IgD-negative memory B cell (primary cell): ENCODE measurements around the gene FAM98C. TPM values are rescaled to one million over a fixed set of nuclear protein-coding genes. Genes with fewer than 3 reads are reported as not detected.

Experiments used
- H3K27ac Mint-ChIP-seq, 3 donors: one replicate each; pipeline ENCODE4 v1.8.0; 2020 to 2022; ENCODE audit warnings: mild to moderate bottlenecking in 3 of 3, mixed read lengths in 3 of 3, moderate library complexity in 1 of 3
- H3K27me3 Mint-ChIP-seq: one replicate; pipeline ENCODE4 v1.8.0; 2021; ENCODE audit warnings: mixed read lengths
- H3K36me3 Mint-ChIP-seq: one replicate; pipeline ENCODE4 v1.8.0; 2020; ENCODE audit warnings: mild to moderate bottlenecking, mixed read lengths
- H3K4me1 Mint-ChIP-seq, 3 donors: one replicate each; pipeline ENCODE4 v1.8.0; 2020 to 2022; ENCODE audit warnings: mixed read lengths in 3 of 3, mild to moderate bottlenecking in 1 of 3
- H3K4me3 Mint-ChIP-seq, 4 donors: one replicate each; pipeline ENCODE4 v1.8.0; 2020 to 2022; ENCODE audit warnings: mild to moderate bottlenecking in 4 of 4, mixed read lengths in 4 of 4, moderate library complexity in 3 of 4
- H3K9me3 Mint-ChIP-seq, 3 donors: one replicate each; pipeline ENCODE4 v1.8.0; 2020 to 2021; ENCODE audit warnings: mixed read lengths in 3 of 3, mild to moderate bottlenecking in 1 of 3
- polyA plus RNA-seq: library from polyadenylated mRNA; unstranded; fragments of 300-500 nt; fragmentation: Illumina TruSeq; gene quantifications from one replicate; pipeline ENCODE4 v1.2.3, GENCODE V29; 2021

FAM98C gene
- polyA plus RNA-seq, 1 donor from 2014 or later, result 26.2 TPM

DNA sequence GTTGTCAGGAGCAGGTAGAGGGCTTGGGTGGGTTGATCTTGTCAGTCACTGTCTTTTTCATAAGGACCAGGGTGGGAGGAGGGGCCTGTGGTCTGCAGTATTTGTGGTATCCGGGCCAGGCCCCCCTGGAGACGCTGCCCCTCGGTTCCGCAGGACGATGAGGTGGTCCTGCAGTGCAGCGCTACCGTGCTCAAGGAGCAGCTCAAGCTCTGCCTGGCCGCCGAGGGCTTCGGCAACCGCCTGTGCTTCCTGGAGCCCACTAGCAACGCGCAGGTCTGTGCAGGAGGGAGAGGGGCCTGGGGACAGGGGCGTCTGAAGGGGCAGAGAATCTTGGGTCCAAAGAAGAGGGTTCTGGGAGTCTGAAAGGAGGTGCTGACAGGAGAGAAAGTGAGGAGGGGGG, 37.7 kb downstream of the FAM98C start:
- Mint-ChIP-seq H3K27ac (no peak overlapping the region), H3K9me3 (peaks cover 0 to 3% (median 0%) of the 10 kb centered on the region in 3 donors), H3K4me3 (no peak overlapping the region), H3K4me1 (peaks cover 0 to 4% (median 0%) of the 10 kb centered on the region in 3 donors), H3K36me3 (no peaks in the 10 kb centered on the region), H3K27me3 (peaks cover 5% of the 10 kb centered on the region)

DNA sequence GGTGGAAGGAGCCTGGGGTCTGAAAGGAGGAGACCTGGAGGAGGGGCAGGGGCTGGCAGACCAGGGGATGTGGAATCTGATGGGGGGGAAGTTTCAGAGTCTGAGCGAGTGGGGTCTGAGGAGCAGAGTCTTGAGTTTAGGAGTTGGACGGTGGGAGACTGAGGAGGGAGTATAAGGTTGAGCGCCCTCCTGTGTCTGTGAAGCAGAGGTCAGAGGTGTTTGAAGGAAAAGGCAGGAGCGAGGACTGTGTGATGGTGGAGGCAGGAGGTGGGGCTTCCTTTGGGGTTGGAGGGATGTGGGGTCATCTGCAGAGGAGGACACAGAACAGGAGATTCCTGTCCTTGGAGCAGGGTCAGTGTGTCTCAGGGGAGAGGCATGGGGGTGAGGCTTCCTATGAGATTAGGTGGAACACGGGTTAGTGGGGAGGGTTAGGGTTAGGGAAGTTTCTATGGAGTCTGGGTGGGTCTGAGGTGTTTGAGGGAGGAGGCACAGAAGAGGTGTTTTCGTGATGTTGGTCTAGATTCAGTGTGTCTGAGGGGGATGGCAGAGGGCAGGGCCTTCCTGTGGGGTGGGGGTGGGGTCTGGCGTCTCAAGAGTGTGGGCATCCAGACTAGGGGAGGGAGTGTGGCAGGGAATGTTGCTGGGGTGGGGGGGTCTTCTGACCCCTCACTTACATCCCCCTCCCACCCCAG, 38.9 kb downstream of the FAM98C start:
- Mint-ChIP-seq H3K27me3 (peaks cover 7% of the 10 kb centered on the region), H3K27ac (no peak overlapping the region), H3K9me3 (peaks cover 0 to 3% (median 0%) of the 10 kb centered on the region in 3 donors), H3K4me3 (no peak overlapping the region), H3K4me1 (peaks cover 0 to 4% (median 0%) of the 10 kb centered on the region in 3 donors), H3K36me3 (no peaks in the 10 kb centered on the region)

DNA sequence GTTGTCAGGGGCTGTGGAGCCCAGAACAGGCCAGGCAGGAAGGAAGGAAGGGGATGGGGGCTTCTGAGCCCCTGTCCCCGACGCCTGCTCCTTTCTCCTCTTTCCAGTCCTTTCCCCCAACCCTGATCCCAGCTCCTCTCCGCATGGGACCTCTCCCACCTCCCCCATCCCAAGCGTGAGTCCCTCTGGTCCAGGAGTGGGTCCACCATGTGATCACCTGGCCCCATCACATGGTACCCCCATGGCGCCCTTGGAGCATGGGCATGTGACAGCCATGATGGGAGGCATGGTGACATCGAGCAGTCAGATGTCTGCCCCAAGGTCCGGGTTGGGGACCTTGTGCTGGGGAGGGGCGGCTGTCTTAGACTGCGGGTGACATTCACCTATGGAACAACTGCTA, 39.8 kb downstream of the FAM98C start:
- Mint-ChIP-seq H3K27ac (no peak overlapping the region), H3K4me1 (peaks cover 0 to 4% (median 0%) of the 10 kb centered on the region in 3 donors), H3K27me3 (peaks cover 7% of the 10 kb centered on the region), H3K9me3 (peaks cover 0 to 3% (median 0%) of the 10 kb centered on the region in 3 donors), H3K36me3 (no peaks in the 10 kb centered on the region), H3K4me3 (no peak overlapping the region)

DNA sequence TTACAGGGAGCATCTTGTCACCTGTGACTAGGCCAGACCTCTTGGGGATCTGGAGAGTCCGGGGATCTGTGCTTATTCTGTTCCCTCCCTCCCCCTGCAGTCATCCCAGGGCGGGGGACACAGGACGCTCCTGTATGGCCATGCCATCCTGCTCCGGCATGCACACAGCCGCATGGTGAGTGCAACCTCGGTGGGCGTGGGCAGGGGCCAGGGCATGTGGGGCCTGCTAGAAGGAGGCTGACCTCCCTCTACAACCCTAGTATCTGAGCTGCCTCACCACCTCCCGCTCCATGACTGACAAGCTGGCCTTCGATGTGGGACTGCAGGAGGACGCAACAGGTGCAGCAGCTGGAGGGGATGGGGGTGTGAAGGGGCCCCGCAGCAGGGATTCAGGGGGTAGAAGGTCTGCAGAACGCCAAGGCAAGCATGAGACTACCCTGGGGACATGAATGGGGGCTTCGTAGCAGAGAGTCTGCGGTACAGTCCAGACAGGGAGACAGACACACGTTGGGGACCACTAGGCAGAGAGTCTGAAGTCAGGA, 40.6 kb downstream of the FAM98C start:
- Mint-ChIP-seq H3K9me3 (no peaks in the 10 kb centered on the region), H3K27ac (no peak overlapping the region), H3K4me1 (no peaks in the 10 kb centered on the region), H3K27me3 (peaks cover 7% of the 10 kb centered on the region), H3K4me3 (no peak overlapping the region), H3K36me3 (no peaks in the 10 kb centered on the region)

DNA sequence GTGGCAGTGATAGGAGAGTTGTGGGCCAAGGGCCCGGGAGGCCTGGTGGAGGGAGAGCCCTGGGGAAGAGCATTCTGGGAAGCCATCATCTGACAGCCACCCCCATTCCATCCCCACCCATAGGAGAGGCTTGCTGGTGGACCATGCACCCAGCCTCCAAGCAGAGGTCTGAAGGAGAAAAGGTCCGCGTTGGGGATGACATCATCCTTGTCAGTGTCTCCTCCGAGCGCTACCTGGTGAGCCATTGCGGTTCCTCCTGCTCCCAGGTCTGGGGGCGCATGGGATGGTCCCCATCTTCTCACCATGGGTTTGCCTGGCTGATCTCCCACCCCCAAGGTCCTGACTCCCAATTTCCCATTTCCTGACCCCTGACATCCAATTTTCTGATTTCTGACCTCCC, 41.1 kb downstream of the FAM98C start:
- no peak overlapping the region for H3K27ac Mint-ChIP-seq
- no peaks in the 10 kb centered on the region for H3K36me3 Mint-ChIP-seq
- H3K4me1 Mint-ChIP-seq, result no peaks in the 10 kb centered on the region
- peaks cover 7% of the 10 kb centered on the region for H3K27me3 Mint-ChIP-seq
- H3K4me3 Mint-ChIP-seq, result no peak overlapping the region
- peaks cover 0 to 1% (median 0%) of the 10 kb centered on the region in 3 donors for H3K9me3 Mint-ChIP-seq

DNA sequence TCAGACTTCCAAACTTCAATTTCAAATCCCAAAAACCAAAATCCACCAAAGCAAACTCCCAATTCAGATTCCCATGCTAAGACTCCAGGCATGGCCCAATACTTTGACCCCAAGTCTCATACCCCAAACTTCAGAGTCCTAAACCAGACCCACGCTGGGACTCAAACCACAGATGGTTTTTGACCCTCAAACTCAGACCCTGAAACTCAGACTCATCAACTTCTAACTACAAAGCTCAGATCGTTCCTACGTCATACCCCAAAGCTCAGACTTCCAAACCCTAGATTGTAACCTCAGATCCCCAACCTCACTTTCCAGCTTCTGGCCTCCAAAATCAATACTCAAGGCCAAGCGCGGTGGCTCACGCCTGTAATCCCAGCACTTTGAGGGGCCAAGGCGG, 42.5 kb downstream of the FAM98C start:
- peaks cover 7% of the 10 kb centered on the region for H3K27me3 Mint-ChIP-seq

DNA sequence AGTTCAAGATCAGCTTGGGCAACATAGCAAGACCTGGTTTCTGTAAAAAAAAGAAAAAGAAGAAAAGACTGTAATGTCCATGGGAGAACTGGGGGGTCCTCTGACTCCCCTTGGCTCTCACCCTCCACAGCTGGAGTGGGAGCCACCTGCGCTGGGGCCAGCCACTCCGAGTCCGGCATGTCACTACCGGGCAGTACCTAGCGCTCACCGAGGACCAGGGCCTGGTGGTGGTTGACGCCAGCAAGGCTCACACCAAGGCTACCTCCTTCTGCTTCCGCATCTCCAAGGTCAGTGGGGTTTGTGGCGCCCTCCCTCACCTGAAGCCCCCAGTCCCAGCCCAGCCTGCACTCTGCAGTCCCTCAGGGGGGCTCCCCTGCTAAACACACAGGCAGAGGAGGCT, 45.3 kb downstream of the FAM98C start:
- Mint-ChIP-seq H3K9me3 (peaks cover 0 to 5% (median 4%) of the 10 kb centered on the region in 3 donors), H3K27me3 (peaks cover 10% of the 10 kb centered on the region), H3K4me1 (no peaks in the 10 kb centered on the region), H3K27ac (no peak overlapping the region), H3K36me3 (no peaks in the 10 kb centered on the region), H3K4me3 (no peak overlapping the region)

More for the DNA sequence above, 42.5 kb downstream of the FAM98C start:
- H3K27ac Mint-ChIP-seq, result no peak overlapping the region
- no peak overlapping the region for H3K4me3 Mint-ChIP-seq
- peaks cover 0 to 5% (median 4%) of the 10 kb centered on the region in 3 donors for H3K9me3 Mint-ChIP-seq
- no peaks in the 10 kb centered on the region for H3K4me1 Mint-ChIP-seq
- H3K36me3 Mint-ChIP-seq, result no peaks in the 10 kb centered on the region

DNA sequence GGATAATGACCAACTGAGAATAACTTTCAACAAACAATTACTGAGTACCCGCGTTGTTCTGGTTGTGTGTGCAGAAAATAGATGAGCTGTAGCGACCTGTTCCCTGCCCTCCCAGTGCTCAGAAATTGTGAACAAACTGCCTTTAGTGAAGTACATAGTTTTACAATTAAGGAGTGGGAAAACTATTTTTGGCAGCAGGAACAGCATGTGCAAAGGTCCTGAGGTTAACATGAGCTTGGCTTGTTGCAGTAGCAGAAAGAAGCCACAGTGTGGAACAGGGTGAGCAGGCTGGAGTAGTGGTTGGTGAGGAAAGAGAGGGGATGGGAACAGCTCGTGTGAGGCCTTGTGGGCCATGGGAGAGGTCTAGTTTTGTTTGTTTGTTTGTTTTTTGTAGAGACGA, 46.6 kb downstream of the FAM98C start:
- Mint-ChIP-seq H3K4me3 (no peak overlapping the region), H3K4me1 (no peaks in the 10 kb centered on the region), H3K27ac (no peak overlapping the region), H3K9me3 (peaks cover 0 to 5% (median 4%) of the 10 kb centered on the region in 3 donors), H3K36me3 (no peaks in the 10 kb centered on the region), H3K27me3 (peaks cover 7% of the 10 kb centered on the region)

DNA sequence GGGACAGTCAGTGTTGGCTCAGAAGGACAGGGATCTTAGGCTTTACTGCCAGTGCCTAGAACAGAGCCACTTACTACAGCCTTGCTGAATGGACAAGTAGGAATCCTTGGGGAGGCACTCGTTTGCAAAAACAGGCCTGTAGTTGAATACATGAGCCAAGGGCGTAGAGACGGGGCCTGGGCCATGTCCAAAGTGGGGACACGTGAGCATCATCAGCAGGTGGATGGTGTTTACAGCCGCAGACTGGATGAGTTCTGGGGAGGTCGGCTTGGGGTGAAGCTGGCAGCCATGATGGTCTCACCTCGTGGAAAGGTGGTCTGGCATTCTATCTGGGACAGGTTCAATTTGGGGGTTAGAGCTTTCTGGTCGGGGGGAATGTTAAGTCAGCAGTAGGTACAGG, 48.1 kb downstream of the FAM98C start:
- peaks cover 0 to 7% (median 4%) of the 10 kb centered on the region in 3 donors for H3K9me3 Mint-ChIP-seq
- no peaks in the 10 kb centered on the region for H3K36me3 Mint-ChIP-seq
- no peak overlapping the region for H3K4me3 Mint-ChIP-seq
- H3K27me3 Mint-ChIP-seq, result peaks cover 7% of the 10 kb centered on the region
- no peak overlapping the region for H3K27ac Mint-ChIP-seq
- no peaks in the 10 kb centered on the region for H3K4me1 Mint-ChIP-seq

DNA sequence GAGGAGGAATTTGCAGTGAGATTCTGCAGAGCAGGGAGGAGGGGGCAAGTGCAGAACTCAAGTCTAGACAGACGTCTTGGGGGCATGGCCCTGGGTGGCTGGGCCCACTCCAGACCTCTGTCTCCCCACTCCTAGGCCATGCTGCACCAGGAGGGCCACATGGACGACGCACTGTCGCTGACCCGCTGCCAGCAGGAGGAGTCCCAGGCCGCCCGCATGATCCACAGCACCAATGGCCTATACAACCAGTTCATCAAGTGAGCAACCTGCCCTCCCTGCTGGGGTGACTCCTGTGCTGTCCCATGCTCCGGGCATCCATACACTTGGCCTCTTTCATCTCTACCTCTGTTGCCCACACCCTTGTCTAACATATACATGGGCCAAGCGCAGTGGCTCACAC, 48.7 kb downstream of the FAM98C start:
- Mint-ChIP-seq H3K27me3 (peaks cover 5% of the 10 kb centered on the region), H3K4me1 (no peaks in the 10 kb centered on the region), H3K4me3 (no peak overlapping the region), H3K36me3 (no peaks in the 10 kb centered on the region), H3K9me3 (peaks cover 0 to 7% (median 4%) of the 10 kb centered on the region in 3 donors), H3K27ac (no peak overlapping the region)

DNA sequence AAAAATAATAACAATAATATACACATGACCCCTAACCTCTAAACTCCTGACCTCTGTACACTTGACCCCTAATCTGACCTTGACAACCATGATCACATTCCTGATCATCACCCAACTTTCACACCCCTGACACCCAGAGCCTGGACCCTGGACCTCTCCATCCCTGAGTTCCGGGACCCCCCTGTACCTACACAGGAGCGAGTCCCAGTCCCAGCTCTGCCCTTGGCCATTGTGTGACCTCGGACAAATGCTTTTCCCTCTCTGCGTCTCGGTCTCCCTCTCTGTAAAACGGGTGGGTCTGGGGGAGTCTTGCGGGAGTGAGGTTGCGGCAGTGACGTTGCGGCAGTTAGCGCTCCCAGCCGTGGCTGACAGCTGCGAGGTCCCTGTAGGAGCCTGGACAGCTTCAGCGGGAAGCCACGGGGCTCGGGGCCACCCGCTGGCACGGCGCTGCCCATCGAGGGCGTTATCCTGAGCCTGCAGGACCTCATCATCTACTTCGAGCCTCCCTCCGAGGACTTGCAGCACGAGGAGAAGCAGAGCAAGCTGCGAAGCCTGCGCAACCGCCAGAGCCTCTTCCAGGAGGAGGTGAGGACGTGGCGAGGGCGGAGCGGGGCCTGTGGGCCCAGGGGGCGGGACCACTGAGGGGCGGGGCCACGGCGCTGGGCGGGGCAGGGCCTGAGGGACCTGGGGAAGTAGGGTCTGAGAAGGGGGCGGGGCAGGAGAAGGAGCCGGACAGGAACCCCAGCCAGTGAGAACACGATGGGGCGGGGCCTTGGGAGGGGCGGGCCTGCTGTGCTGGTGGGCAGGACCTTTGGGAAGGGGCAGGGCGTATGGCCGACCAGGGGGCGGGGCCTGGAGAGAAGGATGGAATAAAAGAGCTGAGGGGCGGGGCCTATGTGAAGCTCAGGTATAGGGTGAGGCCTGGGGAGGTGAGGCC, 49.8 kb downstream of the FAM98C start:
- peaks cover 0 to 7% (median 4%) of the 10 kb centered on the region in 3 donors for H3K9me3 Mint-ChIP-seq
- H3K4me1 Mint-ChIP-seq, result peaks cover 0 to 2% (median 0%) of the 10 kb centered on the region in 3 donors
- peaks cover 5% of the 10 kb centered on the region for H3K27me3 Mint-ChIP-seq
- H3K4me3 Mint-ChIP-seq, result no peak overlapping the region
- no peak overlapping the region for H3K27ac Mint-ChIP-seq
- H3K36me3 Mint-ChIP-seq, result no peaks in the 10 kb centered on the region

DNA sequence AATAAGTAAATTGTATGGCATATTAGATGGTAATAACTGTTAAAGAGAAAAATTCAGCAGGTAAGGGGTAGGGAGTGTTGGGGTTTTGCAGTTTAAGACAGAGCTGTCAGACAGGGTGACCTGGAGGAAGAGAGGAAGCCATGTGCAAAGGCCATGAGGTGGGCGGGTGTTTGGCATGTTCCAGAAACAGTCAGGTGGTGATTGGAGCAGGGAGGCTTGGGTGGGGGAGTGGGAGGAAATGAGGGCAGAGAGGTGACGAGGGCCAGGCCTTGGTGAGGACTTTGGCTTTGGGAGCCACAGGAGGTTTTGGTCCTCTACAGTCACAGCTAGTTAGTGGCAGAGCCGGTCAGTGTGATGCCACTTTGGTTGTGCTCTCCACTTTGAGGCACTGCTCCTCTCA, 50.7 kb downstream of the FAM98C start:
- no peak overlapping the region for H3K4me3 Mint-ChIP-seq
- no peak overlapping the region for H3K27ac Mint-ChIP-seq
- H3K4me1 Mint-ChIP-seq, result peaks cover 0 to 2% (median 0%) of the 10 kb centered on the region in 3 donors
- peaks cover 7% of the 10 kb centered on the region for H3K27me3 Mint-ChIP-seq
- no peaks in the 10 kb centered on the region for H3K36me3 Mint-ChIP-seq
- peaks cover 0 to 7% (median 4%) of the 10 kb centered on the region in 3 donors for H3K9me3 Mint-ChIP-seq

DNA sequence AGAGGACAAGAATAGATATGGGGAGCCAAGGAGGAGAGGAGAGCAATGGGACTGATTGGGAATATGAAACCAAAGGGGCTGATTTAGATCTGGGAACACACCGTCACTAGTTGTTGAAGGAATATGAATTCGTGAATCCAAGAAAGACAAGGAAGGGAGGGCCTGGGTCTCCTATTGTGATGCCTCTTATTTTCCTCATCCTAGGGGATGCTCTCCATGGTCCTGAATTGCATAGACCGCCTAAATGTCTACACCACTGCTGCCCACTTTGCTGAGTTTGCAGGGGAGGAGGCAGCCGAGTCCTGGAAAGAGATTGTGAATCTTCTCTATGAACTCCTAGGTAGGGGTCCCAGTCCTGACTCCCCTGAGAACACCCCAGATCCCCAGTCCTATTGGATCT, 52.1 kb downstream of the FAM98C start:
- H3K27ac Mint-ChIP-seq, result no peak overlapping the region
- H3K27me3 Mint-ChIP-seq, result peaks cover 6% of the 10 kb centered on the region
- H3K4me3 Mint-ChIP-seq, result no peak overlapping the region
- H3K4me1 Mint-ChIP-seq, result peaks cover 0 to 2% (median 0%) of the 10 kb centered on the region in 3 donors
- H3K36me3 Mint-ChIP-seq, result no peaks in the 10 kb centered on the region
- peaks cover 0 to 4% (median under 1%) of the 10 kb centered on the region in 3 donors for H3K9me3 Mint-ChIP-seq

DNA sequence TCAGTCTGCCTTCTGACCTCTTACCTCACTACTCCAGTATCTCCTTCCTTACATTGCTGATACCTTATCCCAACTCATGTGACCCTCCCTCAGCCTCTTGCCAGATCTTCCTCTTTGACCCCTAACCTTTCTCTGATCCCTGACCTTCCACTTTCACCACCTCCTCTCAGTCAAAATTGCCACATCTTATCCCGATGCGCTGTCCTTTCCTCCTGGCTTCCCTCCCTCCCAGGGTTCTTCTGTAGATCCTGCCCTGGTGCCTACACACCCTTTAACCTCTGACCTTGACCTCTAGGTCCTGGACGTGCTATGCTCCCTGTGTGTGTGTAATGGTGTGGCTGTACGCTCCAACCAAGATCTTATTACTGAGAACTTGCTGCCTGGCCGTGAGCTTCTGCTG, 54.3 kb downstream of the FAM98C start:
- H3K4me1 Mint-ChIP-seq, result peaks cover 0 to 2% (median 0%) of the 10 kb centered on the region in 3 donors
- no peak overlapping the region for H3K27ac Mint-ChIP-seq
- peaks cover 0 to 5% (median 2%) of the 10 kb centered on the region in 3 donors for H3K9me3 Mint-ChIP-seq
- H3K36me3 Mint-ChIP-seq, result no peaks in the 10 kb centered on the region
- peaks cover 7% of the 10 kb centered on the region for H3K27me3 Mint-ChIP-seq
- no peak overlapping the region for H3K4me3 Mint-ChIP-seq
